Measurements from ENCODE around the gene SLC6A17. TPM values are rescaled to one million over a fixed set of nuclear protein-coding genes. Genes with fewer than 3 reads are reported as not detected.

SLC6A17 gene
- total RNA-seq, 1 experiment from 2014 or later, result 0.17 TPM

GRCh38 chr1:110224240-110224995 is 74.1 kb downstream of the SLC6A17 start:
- no peak overlapping the region for H2BK5ac ChIP-seq (ENCODE audit: insufficient read length, low read length)
- no peaks in the 10 kb centered on the region for H4K20me1 ChIP-seq (ENCODE audit: control insufficient read depth, insufficient read depth, insufficient read length)
- no peak for DNase-seq
- Mint-ChIP-seq H3K9me3 (no peaks in the 10 kb centered on the region; a peak in 1 of 5 replicates), H3K27ac (peak overlapping the region in 1 of 3 experiments; percentile 52; a peak in 2 of 7 replicates), H3K4me3 (no peak overlapping the region), H3K36me3 (ENCODE audit: insufficient read depth in 1 of 3, low read depth in 3 of 3) (peaks cover 0 to 16% (median 15%) of the 10 kb centered on the region in 3 experiments; a peak in 6 of 7 replicates), H3K27me3 (ENCODE audit: low read depth) (no peaks in the 10 kb centered on the region), H3K4me1 (peaks cover 21 to 34% of the 10 kb centered on the region in 2 experiments)
- H2AK5ac ChIP-seq (ENCODE audit: insufficient read length, low read length), result no peak overlapping the region
- H3K23me2 ChIP-seq (ENCODE audit: insufficient read length, low read depth, low read length, poor library complexity, severe bottlenecking), result no peaks in the 10 kb centered on the region
- H3K79me1 ChIP-seq (ENCODE audit: insufficient read depth, low read depth, low read length, poor library complexity, severe bottlenecking), result no peaks in the 10 kb centered on the region
- H4K5ac ChIP-seq (ENCODE audit: insufficient read length, low read depth, low read length), result no peak overlapping the region
- H3K4me2 ChIP-seq (ENCODE audit: insufficient read depth, insufficient read length, low read length), result no peak overlapping the region
- no peaks in the 10 kb centered on the region for H3K27me3 ChIP-seq (ENCODE audit: insufficient read depth, low read length)
- no peak for TF ChIP-seq CTCF (conservative IDR thresholded peaks at IDR 0.05)
- H3K4me1 ChIP-seq (ENCODE audit: insufficient read depth, low read length), result no peaks in the 10 kb centered on the region
- no peak overlapping the region for H2BK120ac ChIP-seq (ENCODE audit: low read depth, low read length, poor library complexity, severe bottlenecking)
- H3K4ac ChIP-seq (ENCODE audit: low read depth, low read length), result no peak overlapping the region
- no peak overlapping the region for H3K56ac ChIP-seq (ENCODE audit: insufficient read length, low read depth, low read length)
- WGBS (ENCODE audit: extremely low coverage, insufficient read length, low lambda C conversion rate), result no CpG with 5 or more reads among the region's 8 CpGs
- no peak overlapping the region for H2BK12ac ChIP-seq (ENCODE audit: insufficient read length, low read depth, low read length)
- no peak overlapping the region for H3K9ac ChIP-seq (ENCODE audit: extremely low read depth, insufficient read length, low read length)
- no peak overlapping the region for H3K14ac ChIP-seq (ENCODE audit: insufficient read depth, low read length)
- H2AFZ ChIP-seq (ENCODE audit: low read length), result no peak overlapping the region
- H3K18ac ChIP-seq (ENCODE audit: insufficient read length, low read depth, low read length), result no peak overlapping the region
- H2BK20ac ChIP-seq (ENCODE audit: low read depth, low read length, poor library complexity, severe bottlenecking), result no peak overlapping the region
- H2BK15ac ChIP-seq (ENCODE audit: low read depth, low read length), result no peak overlapping the region
- H4K8ac ChIP-seq (replicated peaks; ENCODE audit: insufficient read length, low read depth, low read length), result no peak overlapping the region
- H3T11ph ChIP-seq (ENCODE audit: low read length), result no peak overlapping the region
- no peak overlapping the region for H3K27ac ChIP-seq (ENCODE audit: insufficient read length, low read depth, low read length)
- no peaks in the 10 kb centered on the region for H3K9me3 ChIP-seq (ENCODE audit: control insufficient read depth, low read depth, low read length)
- no peak overlapping the region for H4K91ac ChIP-seq (ENCODE audit: insufficient read length, low read depth, low read length)
- no peaks in the 10 kb centered on the region for H3K79me2 ChIP-seq (ENCODE audit: insufficient read depth, low read length)
- H3K23ac ChIP-seq (ENCODE audit: insufficient read length, low read depth, low read length), result no peak overlapping the region

Measured in H9 (cell line).